GM18508 (cell line): ENCODE data around the gene HMGB2.

Source experiments
- ATAC-seq: cut with Tn5 transposase; IDR thresholded peaks from one replicate; pipeline ENCODE4 v1.9.1; 2021; ENCODE audit warnings: moderate number of reproducible peaks; ENCODE audit not compliant: insufficient read depth, unreplicated experiment

Gene HMGB2

GRCh38 chr4:173289353-173289727 is 44.8 kb downstream of the HMGB2 start:
- ATAC-seq: no peak

GRCh38 chr4:173288698-173289352 is 45.3 kb downstream of the HMGB2 start:
- ATAC-seq: no peak

- no peak for ATAC-seq
Measured at GRCh38 chr4:173288296-173288695, 45.9 kb downstream of the HMGB2 start.

GRCh38 chr4:173287486-173287885 is 46.7 kb downstream of the HMGB2 start:
- ATAC-seq: no peak

GRCh38 chr4:173284463-173284862 is 49.7 kb downstream of the HMGB2 start:
- ATAC-seq: no peak

GRCh38 chr4:173282626-173283025 is 51.5 kb downstream of the HMGB2 start:
- ATAC-seq: no peak

- ATAC-seq: no peak
Measured at GRCh38 chr4:173282256-173282562, 51.9 kb downstream of the HMGB2 start.

GRCh38 chr4:173281406-173282255 is 52.5 kb downstream of the HMGB2 start:
- ATAC-seq: no peak
